ENCODE measurements around the gene SCEL. TPM values are rescaled to one million over a fixed set of nuclear protein-coding genes. Genes with fewer than 3 reads are reported as not detected.

The SCEL gene
- total RNA-seq, 3 donors from 2014 or later (not counting 1 experiment from before 2014, with no cell fraction given) = not detected

GRCh38 chr13:77523834-77524728 is 11.4 kb upstream of the SCEL start:
- Mint-ChIP-seq H3K4me3 (no peak overlapping the region), H3K9me3 (no peaks in the 10 kb centered on the region), H3K27me3 (ENCODE audit: low read depth in 2 of 2) (peaks cover 12 to 35% of the 10 kb centered on the region in 2 donors), H3K27ac (no peak overlapping the region), H3K4me1 (no peaks in the 10 kb centered on the region), H3K36me3 (no peaks in the 10 kb centered on the region)
- no peaks in the 10 kb centered on the region for H3K27me3 ChIP-seq (ENCODE audit: control insufficient read depth, insufficient read depth, low read length)
- H3K27ac ChIP-seq (ENCODE audit: low read length) = no peak overlapping the region
- no peaks in the 10 kb centered on the region for H3K4me1 ChIP-seq (ENCODE audit: control insufficient read depth, insufficient read depth, low read length)
- TF ChIP-seq CTCF (IDR thresholded peaks at IDR 0.05) = no peak
- no peak for ATAC-seq
- no peaks in the 10 kb centered on the region for H3K9me3 ChIP-seq (ENCODE audit: control insufficient read depth, insufficient read depth, low read length)
- DNase-seq = no peak
- intact Hi-C loops (cut with micrococcal nuclease) = no loop called here
- WGBS (ENCODE audit: insufficient coverage) = 83% methylated on average over 3 of the region's 3 CpGs
- no peaks in the 10 kb centered on the region for H3K36me3 ChIP-seq (ENCODE audit: control insufficient read depth, insufficient read depth, low read length)
- no peak overlapping the region for H3K4me3 ChIP-seq (ENCODE audit: low read length)

DNA sequence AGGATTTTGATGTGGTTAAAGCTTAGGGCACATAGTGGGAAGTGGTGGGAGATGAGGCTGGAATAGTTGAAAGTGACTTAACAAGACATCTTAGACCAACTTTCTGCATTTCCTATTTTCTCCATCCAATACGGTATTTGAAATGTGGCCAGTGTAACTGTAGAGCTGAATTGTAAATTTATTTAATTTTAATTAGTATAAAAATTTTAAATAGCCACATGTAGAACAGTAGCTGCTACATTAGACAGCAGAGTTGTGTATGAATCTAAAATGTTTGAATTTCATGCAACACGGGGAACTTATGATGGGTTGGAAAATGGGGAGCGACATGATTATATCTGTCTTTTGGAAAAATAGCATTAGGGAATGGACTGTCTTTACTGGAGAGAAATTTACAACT is 7.1 kb upstream of the SCEL start:
- 89% methylated on average over 2 of the region's 3 CpGs for WGBS (ENCODE audit: insufficient coverage)
- TF ChIP-seq CTCF (IDR thresholded peaks at IDR 0.05) = no peak
- Histone ChIP-seq H3K36me3 (ENCODE audit: control insufficient read depth, insufficient read depth, low read length) (no peaks in the 10 kb centered on the region), H3K27ac (ENCODE audit: low read length) (no peak overlapping the region), H3K4me1 (ENCODE audit: control insufficient read depth, insufficient read depth, low read length) (no peaks in the 10 kb centered on the region), H3K27me3 (ENCODE audit: control insufficient read depth, insufficient read depth, low read length) (no peaks in the 10 kb centered on the region), H3K4me3 (ENCODE audit: low read length) (no peak overlapping the region), H3K9me3 (ENCODE audit: control insufficient read depth, insufficient read depth, low read length) (no peaks in the 10 kb centered on the region)
- Mint-ChIP-seq H3K36me3 (no peaks in the 10 kb centered on the region), H3K4me1 (no peaks in the 10 kb centered on the region), H3K9me3 (no peaks in the 10 kb centered on the region), H3K27ac (no peak overlapping the region), H3K27me3 (ENCODE audit: low read depth in 2 of 2) (peaks cover 9 to 31% of the 10 kb centered on the region in 2 donors), H3K4me3 (no peak overlapping the region)
- ATAC-seq = no peak
- intact Hi-C loops (cut with micrococcal nuclease) = no loop called here
- no peak for DNase-seq

DNA sequence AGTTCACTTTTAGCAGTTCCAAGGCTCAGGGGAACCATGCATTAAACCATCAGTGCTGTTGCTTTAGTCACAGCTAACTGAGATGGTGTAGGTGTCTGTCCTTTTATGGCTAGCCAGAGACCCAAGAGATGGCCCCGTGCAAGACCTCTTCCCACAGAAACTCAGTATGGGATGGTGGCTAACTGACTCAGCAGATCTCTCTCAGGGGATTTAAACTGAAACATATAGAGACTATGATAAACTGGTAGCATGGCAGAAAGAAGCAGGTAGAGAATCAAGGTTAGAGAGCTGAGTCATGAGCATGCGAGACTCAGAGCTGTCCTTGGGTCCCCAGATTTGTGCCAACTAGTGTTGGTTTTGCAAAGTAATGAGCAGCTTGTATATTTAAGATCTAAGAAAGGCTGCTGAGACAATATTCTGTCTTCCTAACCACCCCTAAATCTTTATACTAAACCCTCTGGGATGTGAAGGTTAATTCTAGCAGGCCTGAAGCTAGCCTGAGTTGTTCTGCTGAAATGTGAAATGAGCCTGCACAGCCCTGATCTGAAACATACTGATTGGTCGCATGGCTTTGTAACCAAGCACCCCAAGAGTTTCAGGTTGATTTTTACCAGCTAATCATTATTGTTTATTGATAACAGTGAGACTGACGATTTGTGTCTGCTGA is 6.5 kb upstream of the SCEL start:
- Mint-ChIP-seq H3K27ac (no peak overlapping the region), H3K27me3 (ENCODE audit: low read depth in 2 of 2) (peaks cover 6 to 35% of the 10 kb centered on the region in 2 donors), H3K4me3 (no peak overlapping the region), H3K4me1 (no peaks in the 10 kb centered on the region), H3K36me3 (no peaks in the 10 kb centered on the region), H3K9me3 (no peaks in the 10 kb centered on the region)
- no peak for TF ChIP-seq CTCF (IDR thresholded peaks at IDR 0.05)
- Histone ChIP-seq H3K27ac (ENCODE audit: low read length) (no peak overlapping the region), H3K36me3 (ENCODE audit: control insufficient read depth, insufficient read depth, low read length) (no peaks in the 10 kb centered on the region), H3K4me3 (ENCODE audit: low read length) (no peak overlapping the region), H3K4me1 (ENCODE audit: control insufficient read depth, insufficient read depth, low read length) (no peaks in the 10 kb centered on the region), H3K27me3 (ENCODE audit: control insufficient read depth, insufficient read depth, low read length) (no peaks in the 10 kb centered on the region), H3K9me3 (ENCODE audit: control insufficient read depth, insufficient read depth, low read length) (no peaks in the 10 kb centered on the region)
- 63% methylated on average over 4 of the region's 4 CpGs for WGBS (ENCODE audit: insufficient coverage)
- DNase-seq (no peak), ATAC-seq (no peak)
- intact Hi-C loops (cut with micrococcal nuclease) = no loop called here

Data from natural killer cell (primary cell).